ENCODE measurements around the gene DNAH5.

GRCh38 chr5:13676531-13676930 is 268.0 kb downstream of the DNAH5 start:
- TF ChIP-seq CTCF (IDR thresholded peaks at IDR 0.05) (no peak), POLR2A (IDR thresholded peaks at IDR 0.05) (no peak)

Measured in lower leg skin (tissue), 3 donors.